Retina (tissue), 1 donor: Measurements from ENCODE around the gene GLYATL3.

Experiments used
- DNase-seq: peaks from one replicate; pipeline ENCODE4 v3.0.0-alpha.2; 2016

Gene GLYATL3

DNA sequence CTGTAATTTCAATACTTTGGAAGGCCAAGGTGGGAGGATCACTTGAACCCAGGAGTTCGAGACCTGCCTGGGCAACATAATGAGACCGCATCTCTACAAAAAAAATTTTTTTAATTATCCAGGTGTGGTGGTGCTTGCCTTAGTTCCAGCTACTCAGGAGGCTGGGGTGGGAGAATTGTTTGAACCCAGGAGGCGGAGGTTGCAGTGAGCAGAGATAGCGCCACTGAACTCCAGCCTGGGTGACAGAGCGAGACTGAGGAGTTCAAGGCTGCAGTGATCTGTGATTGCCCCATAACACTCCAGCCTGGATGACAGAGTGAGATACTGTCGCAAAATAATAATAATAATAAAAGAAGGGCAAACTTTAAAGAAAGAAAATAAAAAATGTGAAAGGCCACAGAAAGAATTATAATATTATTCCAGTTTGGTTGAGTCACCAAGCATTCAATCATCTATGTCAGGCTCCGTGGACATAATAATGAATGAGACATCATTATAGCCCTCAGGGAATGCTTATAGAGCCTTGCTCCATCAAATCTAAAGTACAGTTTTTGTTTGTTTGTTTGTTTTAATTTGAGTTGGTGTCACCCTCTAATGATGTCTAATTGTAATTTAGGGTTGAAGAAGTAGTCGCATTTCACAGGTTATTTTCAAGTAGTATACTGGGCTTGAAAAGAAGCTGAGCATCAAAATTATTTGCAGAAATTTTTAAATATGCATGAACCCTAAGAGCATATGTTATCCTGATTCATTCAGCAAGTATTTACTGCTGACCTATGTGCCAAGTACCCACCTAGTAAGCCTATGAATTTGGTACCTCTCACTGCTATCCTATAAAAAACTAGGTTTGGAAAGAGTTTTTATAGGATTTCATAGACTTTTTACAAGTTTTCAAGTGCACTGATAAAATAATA, 15.1 kb downstream of the GLYATL3 start:
- DNase-seq, result no peak

DNA sequence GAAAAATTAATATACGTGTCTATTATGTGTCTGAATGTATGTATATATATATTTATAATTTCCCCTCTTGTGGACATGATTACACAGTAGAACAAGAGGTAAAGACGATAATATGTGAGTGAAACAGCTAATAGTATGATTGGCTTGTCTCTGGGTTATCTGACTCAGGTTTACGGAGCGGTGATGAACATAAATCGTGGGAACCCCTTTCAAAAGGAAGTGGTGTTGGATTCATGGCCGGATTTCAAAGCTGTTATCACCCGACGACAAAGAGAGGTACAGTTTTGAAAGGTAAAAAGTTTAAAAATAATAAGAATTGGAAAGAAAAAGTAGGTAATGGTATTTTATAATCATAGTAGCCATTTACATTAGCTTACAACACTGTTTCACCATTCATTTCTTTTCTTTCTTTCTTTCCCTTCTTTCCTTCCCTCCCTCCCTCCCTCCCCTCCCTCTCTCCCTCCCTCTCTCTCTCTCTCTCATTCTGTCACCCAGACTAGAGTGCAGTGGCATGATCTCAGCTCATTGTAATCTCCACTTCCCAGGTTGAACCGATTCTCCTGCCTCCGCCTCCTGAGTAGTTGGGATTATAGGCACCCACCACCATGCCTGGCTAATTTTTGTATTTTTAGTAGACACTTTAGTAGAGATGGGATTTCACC, 15.9 kb downstream of the GLYATL3 start:
- no peak for DNase-seq

DNA sequence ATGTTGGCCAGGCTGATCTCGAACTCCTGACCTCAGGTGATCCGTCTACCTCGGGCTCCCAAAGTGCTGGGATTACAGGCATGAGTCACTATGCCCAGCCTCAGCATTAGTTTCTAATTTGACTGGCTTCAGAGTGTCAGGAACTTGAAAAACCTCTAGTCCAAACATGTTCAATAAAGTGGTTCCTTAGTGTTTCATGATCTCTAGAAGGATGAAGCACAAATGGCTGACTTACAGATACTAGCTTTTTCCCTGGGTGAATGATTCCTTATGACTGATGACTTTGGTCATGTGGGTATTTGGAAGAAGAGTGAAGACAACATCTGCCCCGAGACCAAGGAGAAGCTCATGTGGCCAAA, 16.4 kb downstream of the GLYATL3 start:
- no peak for DNase-seq

DNA sequence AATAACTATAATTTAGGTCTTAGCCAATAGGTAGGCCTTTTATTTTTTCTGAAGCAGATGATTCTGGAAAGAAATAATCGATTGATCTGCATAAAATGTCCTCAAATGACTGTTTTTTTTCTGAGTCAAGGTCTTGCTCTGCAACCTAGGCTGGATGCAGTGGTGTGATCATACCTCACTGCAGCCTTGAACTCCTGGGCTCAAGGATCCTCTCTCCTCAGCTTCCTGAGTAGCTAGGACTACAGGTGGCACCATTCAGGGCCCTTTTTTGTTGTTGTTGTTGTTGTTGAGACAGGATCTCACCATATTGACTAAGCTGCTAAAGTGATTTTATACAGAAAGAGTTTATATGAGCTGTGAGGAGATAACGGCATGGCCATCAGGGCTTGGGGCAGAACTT, 18.2 kb downstream of the GLYATL3 start:
- no peak for DNase-seq

DNA sequence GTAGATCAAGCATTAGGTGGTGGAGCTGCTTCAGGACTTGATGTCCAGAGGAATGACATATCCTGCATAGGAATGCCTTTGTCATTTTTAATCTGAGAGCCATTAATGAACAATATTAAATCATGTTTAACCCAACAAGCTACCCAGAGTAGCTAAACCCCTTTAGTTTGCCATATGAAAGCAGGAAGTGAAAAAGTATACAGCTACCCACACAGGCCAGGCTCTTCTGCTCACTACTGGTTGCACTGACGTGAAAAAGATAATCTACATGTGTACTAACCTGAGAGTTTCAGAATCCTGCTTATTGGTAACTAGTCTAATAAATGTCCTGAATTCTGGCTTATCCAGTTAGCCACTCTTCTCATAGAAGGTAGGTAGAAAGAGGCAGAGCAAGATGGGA, 19.9 kb downstream of the GLYATL3 start:
- no peak for DNase-seq

DNA sequence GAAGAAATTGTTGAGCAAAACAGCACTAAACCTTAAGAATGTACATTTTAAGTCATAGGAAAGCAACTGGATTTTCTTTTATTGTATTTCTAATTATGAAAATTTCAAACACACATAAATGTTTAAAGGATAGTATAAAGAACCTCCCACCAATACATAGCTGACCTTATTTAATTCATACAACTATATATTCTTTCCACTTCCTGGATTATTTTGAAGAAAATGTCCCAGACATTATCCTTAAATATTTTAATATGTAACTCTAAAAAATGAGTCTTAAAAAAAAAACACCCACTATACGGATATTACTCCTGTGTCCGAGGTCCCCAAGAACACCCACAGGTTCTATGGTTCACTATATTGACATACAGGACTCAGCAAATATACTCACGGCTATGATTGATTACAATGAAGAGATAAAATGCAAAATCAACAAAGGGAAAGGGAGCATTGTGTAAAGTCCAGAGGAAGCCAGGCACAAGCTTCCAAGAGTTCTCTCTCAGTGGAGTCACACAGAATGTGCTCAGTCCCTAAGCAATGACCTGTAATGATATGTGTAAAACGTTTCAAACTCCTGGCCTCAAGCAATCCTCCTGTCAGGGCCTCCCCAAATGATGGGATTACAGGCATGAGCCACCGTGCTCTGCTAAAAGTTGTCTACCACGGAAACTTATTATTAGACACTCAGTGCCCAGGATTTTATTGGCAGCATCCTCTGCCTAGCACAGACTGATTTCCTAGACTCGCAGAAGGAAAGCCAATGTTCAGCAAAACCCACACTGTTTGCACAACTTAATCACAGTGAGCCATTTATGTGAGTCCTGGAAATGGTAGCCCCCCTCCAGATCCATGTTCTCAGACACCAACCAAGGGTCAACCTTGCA, 23.2 kb downstream of the GLYATL3 start:
- DNase-seq, result no peak

DNA sequence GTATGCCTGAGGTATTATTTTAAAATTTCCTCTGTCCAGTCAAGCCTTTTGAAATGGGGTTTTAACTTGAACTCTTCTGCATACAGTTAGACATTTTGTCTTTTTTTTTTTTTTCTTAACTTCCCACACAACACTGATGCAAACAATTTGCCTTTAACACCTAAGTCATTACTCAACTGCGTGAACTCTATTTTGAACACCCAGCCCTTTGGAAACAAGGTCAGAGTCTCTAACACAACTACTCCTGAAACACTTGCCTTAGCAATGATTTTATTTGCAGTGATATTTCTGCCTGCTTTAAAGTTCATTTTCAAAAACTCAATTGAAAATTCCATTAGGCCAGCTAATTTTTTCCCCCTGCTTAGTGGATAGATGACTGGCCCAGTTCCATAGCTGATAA, 24.2 kb downstream of the GLYATL3 start:
- no peak for DNase-seq

DNA sequence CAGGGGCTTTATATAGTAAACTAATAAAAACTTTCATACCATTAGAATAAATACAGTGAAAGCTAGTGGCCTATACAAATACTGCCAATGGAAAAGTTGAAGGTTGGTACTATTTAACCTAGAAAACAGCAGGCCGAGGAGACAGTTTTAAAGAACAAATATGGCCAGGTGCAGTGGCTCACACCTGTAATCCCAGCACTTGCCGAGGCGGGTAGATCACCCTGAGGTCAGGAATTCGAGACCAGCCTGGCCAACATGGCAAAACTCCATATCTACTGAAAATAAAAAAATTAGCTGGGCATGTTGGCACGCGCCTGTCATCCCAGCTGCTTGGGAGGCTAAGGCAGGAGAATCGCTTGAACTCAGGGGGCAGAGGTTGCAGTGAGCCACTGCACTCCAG, 24.8 kb downstream of the GLYATL3 start:
- DNase-seq, result no peak

DNA sequence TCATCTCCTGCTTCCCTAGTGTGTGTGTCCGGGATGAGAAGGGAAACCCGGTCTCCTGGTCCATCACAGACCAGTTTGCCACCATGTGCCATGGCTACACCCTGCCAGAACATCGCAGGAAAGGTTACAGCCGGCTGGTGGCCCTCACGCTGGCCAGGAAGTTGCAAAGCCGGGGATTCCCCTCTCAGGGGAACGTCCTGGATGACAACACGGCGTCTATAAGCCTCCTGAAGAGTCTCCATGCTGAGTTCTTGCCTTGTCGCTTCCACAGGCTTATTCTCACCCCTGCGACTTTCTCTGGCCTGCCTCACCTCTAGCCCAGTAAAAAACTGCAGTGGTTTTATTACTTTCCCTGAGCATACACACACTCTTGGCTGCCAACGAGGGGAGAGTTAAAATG, 26.9 kb downstream of the GLYATL3 start:
- no peak for DNase-seq

DNA sequence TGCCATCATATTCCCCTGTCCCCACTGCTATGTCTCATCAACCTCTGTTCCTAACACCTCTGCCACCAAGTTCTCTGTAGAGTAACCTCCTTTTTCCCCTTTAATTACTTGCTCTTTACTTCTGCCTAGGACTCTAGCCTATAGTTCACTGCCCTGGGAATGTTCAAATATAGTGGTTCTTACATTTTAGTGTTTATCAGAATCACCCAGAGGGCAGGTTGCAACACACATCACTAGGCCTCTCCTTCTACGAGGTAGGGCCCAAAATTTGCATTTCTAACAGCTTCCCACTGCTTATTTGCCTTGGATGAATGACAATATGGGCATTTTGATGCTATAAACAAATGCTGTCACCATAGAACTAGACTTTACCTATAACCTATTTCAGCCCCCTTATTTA, 27.6 kb downstream of the GLYATL3 start:
- DNase-seq, result no peak

DNA sequence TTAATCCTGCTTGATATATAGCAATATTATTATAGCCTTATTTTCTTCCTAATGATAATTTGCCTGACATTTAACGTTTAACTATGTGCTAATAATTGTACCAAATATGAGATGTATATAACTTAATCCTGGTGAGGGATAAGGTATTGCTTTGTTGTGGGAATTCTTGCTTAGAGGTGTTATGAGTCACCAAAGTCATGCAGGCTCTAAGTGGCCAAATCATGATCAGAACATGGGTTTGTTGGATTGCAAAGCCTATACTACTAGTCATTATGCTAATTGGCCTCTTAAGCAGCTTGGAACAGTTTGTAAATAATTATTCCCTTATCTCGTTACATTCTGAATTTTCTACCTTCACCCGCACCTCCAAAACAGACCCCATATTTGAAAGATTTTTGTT, 28.8 kb downstream of the GLYATL3 start:
- no peak for DNase-seq

DNA sequence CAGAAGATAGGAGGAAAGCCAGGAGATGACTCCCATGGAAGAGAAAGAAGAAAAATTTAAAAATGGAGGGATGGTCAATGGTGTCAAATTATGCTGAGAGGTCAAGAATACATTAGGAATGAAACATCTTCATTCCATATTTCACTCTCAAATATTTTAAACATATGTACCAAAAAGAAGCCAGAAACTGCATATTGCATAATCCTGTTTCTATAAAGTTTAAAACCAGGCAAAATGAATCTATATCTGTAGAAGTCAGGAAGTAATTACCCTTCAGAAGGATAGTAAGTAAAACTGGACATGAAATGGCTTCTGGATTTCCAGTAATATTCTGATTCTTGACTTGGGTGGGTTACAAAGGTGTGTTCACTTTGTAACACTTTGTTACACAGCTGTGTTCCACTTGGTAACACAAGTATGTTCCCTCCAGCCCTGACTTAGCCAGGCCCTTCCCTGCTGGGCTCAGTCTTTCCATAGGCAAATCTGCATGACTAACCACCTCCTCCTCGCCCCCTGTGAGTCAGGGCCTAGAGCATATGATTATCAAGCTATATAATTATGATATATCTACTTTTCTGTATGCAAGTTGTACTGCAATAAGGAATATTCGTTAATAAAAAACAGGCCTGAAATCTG, 30.5 kb downstream of the GLYATL3 start:
- no peak for DNase-seq

DNA sequence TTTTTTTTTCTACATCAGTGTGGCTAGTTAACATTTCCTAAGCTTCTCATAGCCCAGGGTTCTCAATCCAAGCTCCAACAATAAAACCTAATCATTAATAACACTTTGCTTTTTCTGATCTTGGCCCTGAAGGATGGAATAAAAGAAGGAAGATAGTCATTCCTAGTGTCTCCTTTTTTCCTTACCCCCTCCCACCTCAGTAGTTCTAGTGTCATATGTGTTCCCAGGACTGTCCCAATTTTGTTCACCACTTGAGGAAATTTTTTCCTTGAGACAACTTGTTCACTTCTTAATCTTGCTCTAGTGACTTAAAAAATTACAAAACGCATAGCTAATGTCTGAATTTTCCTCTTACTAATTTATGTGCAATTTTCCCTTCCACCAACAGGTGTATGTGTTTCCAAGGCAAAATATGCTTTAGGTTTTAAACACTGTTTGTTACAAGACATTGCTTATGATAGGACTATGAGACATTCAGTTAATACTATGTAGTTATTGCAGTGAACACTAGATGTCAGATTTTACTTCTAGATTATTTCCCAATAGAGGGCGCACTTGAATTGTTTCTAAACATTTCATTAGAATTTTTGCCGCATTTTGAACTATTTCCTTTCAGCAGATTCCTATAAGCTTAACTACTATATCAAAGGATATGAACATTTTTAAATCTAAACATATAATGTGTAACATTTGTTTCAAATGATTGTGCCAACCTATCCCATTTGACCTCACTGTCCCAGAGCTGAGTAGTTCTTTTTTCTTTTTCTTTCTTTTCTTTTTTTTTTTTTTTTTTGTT, 32.2 kb downstream of the GLYATL3 start:
- DNase-seq, result peak; percentile 24

DNA sequence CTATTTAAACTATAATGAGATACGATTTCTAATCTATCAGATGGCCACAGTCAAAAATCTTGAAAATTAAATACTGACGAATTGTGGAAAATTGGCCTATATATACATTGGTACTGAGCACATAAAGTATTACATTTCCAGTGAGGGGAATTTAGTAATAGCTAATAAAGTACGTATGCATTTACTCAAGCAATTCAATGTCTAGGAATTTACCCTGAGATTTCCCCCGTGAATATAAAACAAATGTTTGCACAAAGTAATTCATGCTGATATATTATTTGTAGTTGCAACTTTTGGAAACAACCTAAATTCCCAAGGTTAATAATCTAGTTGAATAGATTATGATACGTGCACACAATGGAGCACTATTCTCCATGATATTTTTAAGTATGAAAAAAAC, 36.1 kb downstream of the GLYATL3 start:
- DNase-seq, result no peak

DNA sequence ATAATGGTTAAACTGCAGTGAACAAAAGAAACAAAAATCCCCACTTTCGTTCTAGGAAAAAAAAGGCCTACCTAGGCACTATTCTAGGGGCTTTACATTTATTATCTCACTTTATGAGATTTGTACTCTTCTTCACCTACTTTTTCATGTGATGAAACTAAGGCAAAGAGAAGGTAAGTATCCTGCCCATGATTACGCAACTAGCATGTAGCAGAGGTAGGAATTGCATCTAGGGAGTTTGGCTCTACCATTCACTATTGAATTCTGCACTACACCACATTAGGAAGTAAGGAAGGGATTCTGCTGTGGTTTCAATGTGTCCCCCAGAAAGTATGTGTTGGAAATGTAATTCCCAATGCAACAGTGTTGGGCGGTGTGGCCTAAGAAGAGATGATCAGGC, 39.4 kb downstream of the GLYATL3 start:
- DNase-seq, result no peak

DNA sequence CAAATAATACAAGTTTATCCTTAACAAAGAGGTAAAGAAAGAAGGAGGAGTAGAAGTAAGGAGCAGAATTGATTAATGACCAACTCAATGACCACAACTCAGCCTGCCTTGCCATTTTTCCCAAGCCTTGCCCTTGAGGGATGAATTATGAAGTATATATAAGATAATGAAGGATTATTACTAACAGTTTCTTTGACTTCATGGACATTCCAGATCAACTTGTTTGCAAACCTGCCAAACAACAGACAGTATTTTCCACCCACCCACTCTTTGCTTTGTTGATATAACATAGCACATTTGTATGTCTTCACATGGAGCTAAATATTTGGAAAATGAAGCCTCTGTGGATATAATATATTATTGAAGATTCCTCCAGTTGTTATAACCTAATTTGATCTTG, 40.9 kb downstream of the GLYATL3 start:
- DNase-seq, result no peak

DNA sequence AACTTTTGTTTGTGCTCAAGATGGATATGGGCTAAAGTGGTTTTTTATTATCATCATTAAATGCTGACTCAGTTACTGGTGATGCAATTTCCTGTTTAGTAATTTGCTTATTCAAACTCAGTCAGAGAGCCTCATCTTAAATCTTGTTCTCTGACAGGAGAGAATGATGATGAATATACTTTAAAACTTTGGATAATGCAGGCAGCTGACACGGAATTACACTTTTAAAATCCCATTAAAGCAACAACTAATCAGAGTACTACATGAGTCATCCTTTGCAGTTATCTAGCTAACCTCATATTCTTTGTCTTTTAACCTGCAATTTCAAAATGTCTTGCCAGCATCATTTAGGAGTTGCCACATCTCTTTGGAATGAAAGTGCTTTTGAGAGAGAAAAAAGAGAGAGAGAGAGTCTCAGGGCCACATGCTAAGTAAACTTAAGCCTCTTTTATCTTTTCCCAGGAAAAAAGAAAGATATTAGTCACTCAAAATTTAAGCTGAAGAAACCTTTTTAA, 41.5 kb downstream of the GLYATL3 start:
- no peak for DNase-seq

DNA sequence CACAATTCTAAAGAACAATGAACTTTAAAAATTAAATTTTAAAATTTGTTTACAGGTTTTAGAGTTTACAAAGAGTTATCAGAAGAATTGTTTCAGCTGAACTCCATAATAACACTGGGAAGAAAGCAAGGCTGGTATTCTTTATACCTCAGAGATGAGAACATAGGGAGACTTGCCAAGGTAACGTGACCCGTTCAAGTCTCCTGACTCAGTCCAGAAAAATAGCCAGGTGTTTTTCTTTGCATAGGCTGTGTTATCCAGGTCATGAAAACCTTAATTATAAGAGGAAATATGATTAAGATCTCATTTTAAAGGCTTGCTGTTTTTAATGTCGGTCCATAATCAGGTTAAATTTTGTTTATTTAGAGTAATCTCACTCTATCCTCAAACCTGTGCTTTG, 42.2 kb downstream of the GLYATL3 start:
- DNase-seq, result no peak

DNA sequence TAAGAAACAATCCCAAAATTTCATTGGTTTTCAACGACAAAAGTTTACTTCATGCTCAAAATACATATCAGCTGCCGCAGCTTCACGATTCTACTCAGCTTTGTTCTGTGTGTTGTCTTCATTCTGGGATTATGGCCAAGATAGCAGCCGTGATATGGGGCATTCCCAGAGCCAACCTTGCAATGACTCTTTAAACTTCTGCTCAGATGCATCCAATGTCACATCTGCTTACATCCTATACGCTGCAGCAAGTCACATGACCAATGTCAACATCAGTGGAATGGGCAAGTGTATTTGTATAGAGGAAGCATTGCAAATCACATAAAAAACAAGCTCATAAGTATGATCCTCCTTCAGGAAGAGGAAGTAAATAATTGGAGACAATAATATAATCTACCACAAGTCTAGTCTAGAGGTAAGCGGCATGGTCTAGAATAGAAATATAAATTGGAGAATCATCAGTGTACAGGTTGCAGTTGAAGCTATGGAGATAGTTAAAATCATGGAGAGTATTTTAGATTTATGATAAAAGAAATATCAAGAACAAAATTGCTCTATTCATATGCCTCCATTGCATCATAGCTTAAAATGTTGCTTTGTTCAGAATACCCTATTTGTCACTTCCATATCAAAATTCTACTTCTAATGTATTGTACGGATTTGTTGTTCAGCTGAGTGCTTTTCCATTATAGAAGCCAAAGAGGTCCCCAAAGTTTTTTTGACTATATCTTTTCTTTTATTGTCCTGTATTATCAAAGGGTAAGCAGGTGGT, 43.5 kb downstream of the GLYATL3 start:
- DNase-seq, result no peak

DNA sequence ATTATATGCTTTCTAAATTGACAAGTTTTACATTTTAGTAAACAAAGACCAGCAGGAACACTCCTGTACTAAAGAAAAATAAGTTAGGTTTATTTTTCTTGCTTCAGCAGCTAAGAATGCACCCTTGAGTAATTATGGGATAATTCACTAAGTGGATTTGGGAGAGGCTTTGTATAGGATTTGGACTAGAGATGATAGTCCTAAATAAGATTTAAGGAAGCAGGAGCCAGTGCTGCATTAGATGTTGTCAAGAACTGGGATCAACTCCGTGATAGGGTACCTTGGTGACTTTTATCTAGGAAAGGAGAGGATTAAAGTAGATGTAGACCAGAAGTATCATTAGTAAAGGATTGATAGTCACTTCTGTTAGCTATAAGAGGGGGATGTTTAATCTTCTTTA, 46.6 kb downstream of the GLYATL3 start:
- DNase-seq, result no peak

DNA sequence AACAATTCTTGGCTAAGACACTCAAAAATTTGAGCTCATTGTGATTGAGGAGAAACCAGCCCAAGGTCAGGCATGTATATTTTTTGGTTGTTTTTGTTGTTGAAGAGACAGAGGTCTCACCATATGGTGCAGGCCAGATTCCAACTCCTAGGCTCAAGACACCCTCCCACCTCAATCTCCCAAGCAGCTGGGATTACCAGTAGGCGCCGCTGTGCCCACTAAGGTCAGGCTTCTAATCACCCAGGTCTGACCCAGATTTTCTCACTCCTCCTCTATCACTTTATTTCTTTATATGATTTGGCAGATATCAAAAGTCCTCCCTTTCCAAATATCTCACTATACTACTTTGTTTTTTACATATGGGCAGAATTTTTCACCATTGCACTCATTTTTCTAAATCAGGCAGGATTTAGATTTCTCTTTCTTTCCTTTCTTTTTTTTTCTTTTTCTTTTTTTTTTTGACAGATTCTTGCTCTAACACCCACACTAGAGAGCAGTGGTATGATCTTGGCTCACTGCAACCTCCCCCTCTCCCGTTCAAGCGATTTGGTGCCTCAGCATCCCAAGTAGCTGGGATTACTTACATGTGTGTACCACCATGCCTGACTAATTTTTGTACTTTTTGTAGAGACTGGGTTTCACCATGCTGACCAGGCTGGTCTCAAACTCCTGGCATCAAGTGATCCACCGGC, 49.0 kb downstream of the GLYATL3 start:
- DNase-seq, result no peak
